OCI-LY7 (cell line): ENCODE data around the gene SYTL5. TPM values are rescaled to one million over a fixed set of nuclear protein-coding genes. Genes with fewer than 3 reads are reported as not detected.

Source experiments
- BruUV-seq: library from RNA; stranded (reverse); fragments of 400-500 nt; replicated peaks from 2 replicates; lab custom pipeline; 2021; lab: Mats Ljungman, UMichigan
- CTCF ChIA-PET: fragments of 300-600 bp; sonication (Branson Sonifier 250); formaldehyde crosslinking; loops from one replicate; lab custom pipeline; 2022; ENCODE audit warnings: antibody characterized with exemption; ENCODE audit not compliant: unreplicated experiment; lab: Charles Lee
- POLR2A ChIA-PET: fragments of 300-600 bp; sonication (Branson Sonifier 250); formaldehyde crosslinking; loops from one replicate; lab custom pipeline; 2022; ENCODE audit warnings: antibody characterized with exemption; lab: Charles Lee
- DNase-seq: peaks from one replicate; pipeline ENCODE4 v3.0.0-alpha.2; 2015; ENCODE audit warnings: low spot score
- H2AFZ ChIP-seq: fragments of 200-600 bp; sonication (generic), shearing (Covaris generic); 2 replicates; pipeline ENCODE4 v1.6.1; 2014; ENCODE audit warnings: mild to moderate bottlenecking, antibody characterized with exemption, low read length, moderate library complexity
- H3K27ac ChIP-seq: fragments of 200-600 bp; sonication (generic); 2 replicates; pipeline ENCODE4 v1.5.1; 2014; ENCODE audit warnings: mixed run types, low read depth, mild to moderate bottlenecking, moderate library complexity, low read length, inconsistent platforms; ENCODE audit not compliant: poor library complexity, severe bottlenecking
- H3K36me3 ChIP-seq: fragments of 200-600 bp; sonication (generic); 2 replicates; pipeline ENCODE4 v1.6.1; 2014; ENCODE audit warnings: mild to moderate bottlenecking, antibody characterized with exemption, low read length, moderate library complexity, mixed read lengths; ENCODE audit not compliant: insufficient read depth
- H3K4me1 ChIP-seq: fragments of 200-600 bp; sonication (generic); 2 replicates; pipeline ENCODE4 v1.5.1; 2014; ENCODE audit warnings: mild to moderate bottlenecking, low read length; ENCODE audit not compliant: insufficient read depth, poor library complexity, severe bottlenecking
- H3K4me2 ChIP-seq: fragments of 200-600 bp; sonication (generic); 2 replicates; pipeline ENCODE4 v1.6.1; 2014; ENCODE audit warnings: mild to moderate bottlenecking, low read length
- H3K4me3 ChIP-seq: fragments of 200-600 bp; sonication (generic); 2 replicates; pipeline ENCODE4 v1.5.1; 2014; ENCODE audit warnings: mild to moderate bottlenecking, low read depth, low read length; ENCODE audit not compliant: poor library complexity, severe bottlenecking
- H3K79me2 ChIP-seq: fragments of 200-600 bp; sonication (generic); 2 replicates; pipeline ENCODE4 v1.6.1; 2016; ENCODE audit warnings: low read depth, mild to moderate bottlenecking, low read length, moderate library complexity, mixed read lengths; ENCODE audit not compliant: insufficient read depth
- H3K9me2 ChIP-seq: fragments of 200-600 bp; sonication (generic); 2 replicates; pipeline ENCODE4 v1.6.1; 2016; ENCODE audit warnings: mild to moderate bottlenecking, low read length, mixed read lengths; ENCODE audit not compliant: insufficient read depth
- H3K9me3 ChIP-seq: fragments of 200-600 bp; sonication (generic); 2 replicates; pipeline ENCODE4 v1.6.1; 2014; ENCODE audit warnings: mild to moderate bottlenecking, mixed run types, low read length, mixed read lengths
- H4K20me1 ChIP-seq: fragments of 200-600 bp; sonication (generic); 2 replicates; pipeline ENCODE4 v1.6.1; 2014; ENCODE audit warnings: mild to moderate bottlenecking, antibody characterized with exemption, low read length, moderate library complexity, mixed read lengths; ENCODE audit not compliant: insufficient read depth
- EZH2phosphoT487 ChIP-seq: fragments of 200-600 bp; sonication (generic); IDR thresholded peaks from 2 replicates; pipeline ENCODE4 v1.6.1; 2018; ENCODE audit warnings: low read depth, borderline replicate concordance, mild to moderate bottlenecking, mixed run types, antibody characterized with exemption, low read length, moderate library complexity, mixed read lengths
- intact Hi-C: fragments of 100-400 bp; cut with micrococcal nuclease; formaldehyde crosslinking; loops from one replicate; pipeline ENCODE4 v1.10.0; 2022; ENCODE audit not compliant: unreplicated experiment
- total RNA-seq, 2 experiments: library from RNA; depleted of rRNA in 1 of 2; stranded (reverse); fragments of >200 nt in 1 of 2; shearing (Covaris generic) in 1 of 2; gene quantifications; 2 replicates each; pipeline ENCODE4 v1.2.3, GENCODE V29; 2014 to 2022
- TF ChIP-seq, protein P1 (sequence below): fragments of 200-600 bp; sonication (generic); conservative IDR thresholded peaks from 2 replicates; pipeline ENCODE4 v1.5.1; 2014; ENCODE audit warnings: mild to moderate bottlenecking, antibody characterized with exemption, low read length, moderate library complexity, mixed read lengths

SYTL5 gene
- total RNA-seq, 2 experiments from 2014 or later = not detected

DNA sequence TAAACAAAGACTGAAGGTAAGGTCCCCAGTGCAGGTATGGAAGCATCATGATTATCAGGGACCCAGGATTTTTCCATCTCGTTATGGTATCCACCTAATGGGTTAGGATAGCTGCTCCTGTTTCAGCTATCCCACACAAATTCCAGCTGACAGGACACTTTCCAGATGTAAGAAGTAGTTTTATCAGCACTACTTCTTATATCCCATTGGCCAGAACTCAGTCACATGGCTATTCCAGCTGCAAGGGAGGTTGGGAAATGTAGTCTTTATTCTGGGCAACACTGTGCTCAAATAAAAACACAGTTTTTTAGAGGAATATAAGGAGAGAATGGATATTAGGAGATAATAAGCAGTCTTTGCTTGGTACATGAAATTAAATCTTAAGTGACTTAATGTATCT, 117.6 kb downstream of the SYTL5 start:
- Histone ChIP-seq H3K9me2 (no peaks in the 10 kb centered on the region), H3K36me3 (no peaks in the 10 kb centered on the region), H3K79me2 (no peaks in the 10 kb centered on the region), H3K9me3 (no peaks in the 10 kb centered on the region), H3K27ac (no peak overlapping the region), H3K4me2 (no peak overlapping the region), H2AFZ (peak overlapping the region; percentile 32; the same call in 1 of the 2 replicates), H3K4me3 (no peak overlapping the region), H3K4me1 (no peaks in the 10 kb centered on the region), H4K20me1 (no peaks in the 10 kb centered on the region)
- ChIA-PET POLR2A (no interaction called here), CTCF (no interaction called here)
- TF ChIP-seq, protein P1, sequence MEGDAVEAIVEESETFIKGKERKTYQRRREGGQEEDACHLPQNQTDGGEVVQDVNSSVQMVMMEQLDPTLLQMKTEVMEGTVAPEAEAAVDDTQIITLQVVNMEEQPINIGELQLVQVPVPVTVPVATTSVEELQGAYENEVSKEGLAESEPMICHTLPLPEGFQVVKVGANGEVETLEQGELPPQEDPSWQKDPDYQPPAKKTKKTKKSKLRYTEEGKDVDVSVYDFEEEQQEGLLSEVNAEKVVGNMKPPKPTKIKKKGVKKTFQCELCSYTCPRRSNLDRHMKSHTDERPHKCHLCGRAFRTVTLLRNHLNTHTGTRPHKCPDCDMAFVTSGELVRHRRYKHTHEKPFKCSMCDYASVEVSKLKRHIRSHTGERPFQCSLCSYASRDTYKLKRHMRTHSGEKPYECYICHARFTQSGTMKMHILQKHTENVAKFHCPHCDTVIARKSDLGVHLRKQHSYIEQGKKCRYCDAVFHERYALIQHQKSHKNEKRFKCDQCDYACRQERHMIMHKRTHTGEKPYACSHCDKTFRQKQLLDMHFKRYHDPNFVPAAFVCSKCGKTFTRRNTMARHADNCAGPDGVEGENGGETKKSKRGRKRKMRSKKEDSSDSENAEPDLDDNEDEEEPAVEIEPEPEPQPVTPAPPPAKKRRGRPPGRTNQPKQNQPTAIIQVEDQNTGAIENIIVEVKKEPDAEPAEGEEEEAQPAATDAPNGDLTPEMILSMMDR = no peak
- no peak for TF ChIP-seq EZH2phosphoT487
- no peak for DNase-seq
- BruUV-seq = no TSS peak
- intact Hi-C loops = no loop called here

DNA sequence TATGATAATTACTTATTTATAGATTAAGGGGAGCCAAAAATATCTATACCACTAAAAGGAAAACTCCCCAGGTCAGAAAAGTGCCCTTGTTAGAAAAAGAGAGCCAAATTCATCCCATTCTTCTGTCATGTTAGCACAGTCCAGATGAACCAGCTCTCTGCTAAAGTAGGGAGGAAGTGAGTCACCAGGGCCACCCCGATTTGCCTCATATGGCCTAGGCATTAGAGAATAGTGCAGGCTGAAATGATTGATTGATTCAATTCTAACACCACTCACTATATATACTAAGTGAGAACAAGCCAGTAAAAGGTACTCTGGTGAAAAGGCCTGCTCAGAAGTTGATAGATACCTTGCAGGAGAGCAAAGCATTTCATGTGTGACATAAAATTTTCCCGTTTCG, 119.8 kb downstream of the SYTL5 start:
- Histone ChIP-seq H2AFZ (no peak overlapping the region), H3K27ac (no peak overlapping the region), H3K4me1 (no peaks in the 10 kb centered on the region), H3K4me3 (no peak overlapping the region), H3K36me3 (no peaks in the 10 kb centered on the region), H4K20me1 (no peaks in the 10 kb centered on the region), H3K4me2 (no peak overlapping the region), H3K9me3 (no peaks in the 10 kb centered on the region), H3K9me2 (no peaks in the 10 kb centered on the region), H3K79me2 (no peaks in the 10 kb centered on the region)
- ChIA-PET POLR2A (no interaction called here), CTCF (no interaction called here)
- BruUV-seq = no TSS peak
- no peak for TF ChIP-seq EZH2phosphoT487
- TF ChIP-seq, protein P1 = no peak
- intact Hi-C loops = no loop called here
- DNase-seq = no peak

DNA sequence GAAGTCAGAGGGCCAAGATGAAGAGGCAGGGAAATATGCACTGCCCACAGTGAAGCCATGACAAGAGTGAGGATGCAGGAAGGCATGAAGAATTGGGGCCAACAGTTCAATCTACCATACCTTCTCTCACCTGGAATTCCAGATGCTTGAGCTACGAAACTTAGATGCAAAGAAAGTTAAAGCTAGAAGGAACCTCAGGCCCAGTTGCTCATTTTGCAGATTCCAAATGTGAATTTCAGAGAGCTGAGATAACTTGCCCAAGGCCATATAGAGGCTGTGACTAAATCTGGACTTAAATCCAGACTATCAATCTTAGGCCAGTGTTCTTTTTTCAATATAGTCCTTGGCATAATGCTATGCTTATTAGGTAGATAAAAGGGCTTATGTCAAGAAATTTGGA, 121.6 kb downstream of the SYTL5 start:
- H4K20me1 ChIP-seq = no peaks in the 10 kb centered on the region
- intact Hi-C loops = no loop called here
- POLR2A ChIA-PET = no interaction called here
- no peak overlapping the region for H3K27ac ChIP-seq
- no peak overlapping the region for H3K4me3 ChIP-seq
- H3K9me2 ChIP-seq = no peaks in the 10 kb centered on the region
- H3K9me3 ChIP-seq = no peaks in the 10 kb centered on the region
- H3K4me2 ChIP-seq = no peak overlapping the region
- no peaks in the 10 kb centered on the region for H3K4me1 ChIP-seq
- TF ChIP-seq, protein P1 = no peak
- no peak for TF ChIP-seq EZH2phosphoT487
- H3K79me2 ChIP-seq = no peaks in the 10 kb centered on the region
- H2AFZ ChIP-seq = no peak overlapping the region
- no TSS peak for BruUV-seq
- no peaks in the 10 kb centered on the region for H3K36me3 ChIP-seq
- no peak for DNase-seq
- CTCF ChIA-PET = no interaction called here
